ENCODE data around the gene PRR4.

The PRR4 gene, protein sequence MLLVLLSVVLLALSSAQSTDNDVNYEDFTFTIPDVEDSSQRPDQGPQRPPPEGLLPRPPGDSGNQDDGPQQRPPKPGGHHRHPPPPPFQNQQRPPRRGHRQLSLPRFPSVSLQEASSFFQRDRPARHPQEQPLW

GRCh38 chr12:10849425-10849878 is at the start of gene PRR4:
TSS of gene PRR4 (minus strand) at chr12:10849475. CDS start at chr12:10849437, 38 bp downstream.
- DNase-seq = no peak

GRCh38 chr12:10896854-10897253 is 47.6 kb upstream of the PRR4 start:
- DNase-seq = no peak

- DNase-seq = no peak
These were observed 42.7 kb upstream of the PRR4 start for GRCh38 chr12:10891937-10892336.

DNA sequence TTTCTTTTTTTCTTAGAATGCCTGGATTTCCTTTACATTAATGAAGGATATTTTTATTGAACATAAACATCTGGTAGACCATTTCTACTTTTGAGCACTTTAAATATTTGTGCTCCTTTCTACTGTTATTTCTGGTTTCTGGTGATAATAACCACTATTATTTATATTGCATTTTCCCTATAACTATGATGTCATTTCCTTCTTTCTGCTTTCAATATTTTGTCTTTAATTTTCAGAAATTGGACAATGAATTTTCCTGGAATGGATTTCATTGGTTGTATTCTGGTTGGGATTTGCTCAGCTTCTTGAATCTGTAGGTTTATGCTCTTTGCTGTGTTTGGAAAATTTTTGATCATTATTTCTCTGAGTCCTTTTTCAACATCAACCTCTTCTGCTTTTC is 40.0 kb upstream of the PRR4 start:
- no peak for DNase-seq

DNA sequence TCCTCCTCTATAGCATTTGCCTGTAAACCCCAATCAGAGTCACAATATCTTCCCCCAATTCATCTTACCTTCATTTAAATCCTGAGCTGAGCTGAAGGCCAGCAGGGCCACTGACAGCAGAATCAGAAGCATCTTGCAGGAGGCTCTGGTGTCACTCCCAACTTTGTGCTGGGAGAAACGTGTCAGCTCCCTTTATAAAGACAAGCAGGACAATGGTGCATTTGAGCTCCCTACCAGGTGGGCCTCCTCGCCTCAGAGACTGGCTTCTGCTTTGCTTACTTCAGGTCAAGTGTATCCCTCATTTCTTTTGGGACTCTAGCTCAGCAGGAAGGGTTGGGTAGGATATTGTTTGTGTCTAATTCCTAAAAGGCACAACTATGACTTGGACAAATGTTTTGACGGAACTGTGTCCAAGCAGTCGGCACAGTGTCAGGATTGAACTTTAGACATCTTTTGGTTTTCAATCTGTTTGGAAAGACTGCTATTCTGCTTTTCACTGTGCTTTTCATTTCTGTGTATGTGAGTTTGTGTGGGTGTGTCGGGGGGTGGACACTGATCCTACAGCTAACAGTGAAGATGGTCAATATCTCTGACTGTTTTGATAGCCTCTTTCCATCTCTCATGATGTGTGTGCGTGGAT is 34.9 kb upstream of the PRR4 start, which contains the start of gene PRH1:
TSS of gene PRH1 (minus strand) at position 170 of the 640 bp plus-strand sequence. CDS start at position 132, 38 bp downstream.
- no peak for DNase-seq

DNA sequence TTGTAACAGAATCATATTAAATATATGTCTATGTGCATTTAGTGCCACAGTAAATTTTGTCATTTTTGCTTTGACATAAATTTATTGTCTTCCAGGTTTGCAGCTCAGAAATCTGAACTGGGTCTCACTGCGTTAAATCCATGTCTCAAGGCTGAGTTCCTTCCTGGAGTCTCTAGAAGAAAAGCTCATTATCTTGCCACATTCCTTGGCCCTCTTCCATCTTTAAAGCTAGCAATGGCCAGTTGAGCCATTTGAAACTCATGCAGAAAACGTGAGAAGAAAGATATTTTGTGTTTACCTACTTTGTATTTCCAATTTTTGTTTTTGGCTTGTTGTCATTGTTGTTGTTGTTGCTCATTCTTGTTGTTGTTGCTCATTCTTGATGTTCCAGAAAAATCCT is 24.1 kb upstream of the PRR4 start:
- no peak for DNase-seq

GRCh38 chr12:10867381-10867780 is 18.1 kb upstream of the PRR4 start:
- no peak for DNase-seq

- DNase-seq = no peak
These were observed 14.4 kb upstream of the PRR4 start for GRCh38 chr12:10863512-10864218.

GRCh38 chr12:10861366-10861765 is 12.1 kb upstream of the PRR4 start:
- no peak for DNase-seq

- DNase-seq = no peak
These were observed 6.5 kb upstream of the PRR4 start for GRCh38 chr12:10855807-10856206.

DNA sequence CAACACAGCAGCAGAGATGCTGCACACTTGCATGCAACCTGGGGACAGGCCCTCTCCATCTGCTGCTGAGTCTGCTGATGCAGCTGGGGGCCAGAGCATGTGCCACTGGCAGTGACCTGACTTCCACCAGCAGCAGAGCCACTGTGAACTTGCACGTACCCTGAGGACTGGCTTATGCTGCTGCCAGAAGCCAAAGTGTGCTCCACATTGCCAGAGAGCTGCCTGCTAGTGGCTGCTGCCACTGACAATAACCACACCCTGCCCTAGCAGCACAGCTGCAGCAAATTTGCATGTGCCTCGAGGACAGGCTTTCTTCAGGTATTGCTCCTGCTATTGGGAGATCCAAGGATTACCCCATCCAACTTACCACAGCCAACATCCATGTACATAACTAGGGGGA is 4.5 kb upstream of the PRR4 start:
- no peak for DNase-seq

GRCh38 chr12:10851243-10851858 is 2.1 kb upstream of the PRR4 start:
- no peak for DNase-seq

GRCh38 chr12:10847744-10848143 is 1.5 kb downstream of the PRR4 start:
- DNase-seq = no peak

- no peak for DNase-seq
These were observed 6.4 kb downstream of the PRR4 start for GRCh38 chr12:10842862-10843261.

GRCh38 chr12:10838461-10838860 is 10.8 kb downstream of the PRR4 start:
- DNase-seq = no peak

- no peak for DNase-seq
These were observed 19.3 kb downstream of the PRR4 start for GRCh38 chr12:10829994-10830393.

- no peak for DNase-seq
These were observed 23.0 kb downstream of the PRR4 start, which contains the start of gene TAS2R10 for GRCh38 chr12:10826258-10826657. TSS of gene TAS2R10 (minus strand) at chr12:10826358. CDS start at chr12:10826269, 89 bp downstream.

DNA sequence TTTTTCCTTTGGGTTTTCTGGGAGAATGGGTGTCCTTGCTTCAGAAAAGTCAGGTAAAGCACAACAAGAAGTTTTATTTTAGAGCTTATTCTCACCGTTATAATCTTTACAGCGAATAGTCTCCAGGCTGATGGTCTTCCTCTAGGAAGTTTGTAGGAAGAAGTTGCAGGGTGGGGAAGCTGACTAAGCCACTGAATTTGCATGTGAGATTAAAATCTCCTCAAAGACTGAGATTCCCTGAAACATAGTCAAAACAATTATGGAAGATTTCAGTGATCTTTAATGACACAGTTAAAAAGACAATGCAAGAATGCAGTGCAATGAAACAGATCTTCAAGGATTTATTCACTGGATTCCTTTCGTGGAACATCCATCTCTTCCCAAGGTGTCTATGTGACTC is 24.3 kb downstream of the PRR4 start:
- DNase-seq = no peak

DNA sequence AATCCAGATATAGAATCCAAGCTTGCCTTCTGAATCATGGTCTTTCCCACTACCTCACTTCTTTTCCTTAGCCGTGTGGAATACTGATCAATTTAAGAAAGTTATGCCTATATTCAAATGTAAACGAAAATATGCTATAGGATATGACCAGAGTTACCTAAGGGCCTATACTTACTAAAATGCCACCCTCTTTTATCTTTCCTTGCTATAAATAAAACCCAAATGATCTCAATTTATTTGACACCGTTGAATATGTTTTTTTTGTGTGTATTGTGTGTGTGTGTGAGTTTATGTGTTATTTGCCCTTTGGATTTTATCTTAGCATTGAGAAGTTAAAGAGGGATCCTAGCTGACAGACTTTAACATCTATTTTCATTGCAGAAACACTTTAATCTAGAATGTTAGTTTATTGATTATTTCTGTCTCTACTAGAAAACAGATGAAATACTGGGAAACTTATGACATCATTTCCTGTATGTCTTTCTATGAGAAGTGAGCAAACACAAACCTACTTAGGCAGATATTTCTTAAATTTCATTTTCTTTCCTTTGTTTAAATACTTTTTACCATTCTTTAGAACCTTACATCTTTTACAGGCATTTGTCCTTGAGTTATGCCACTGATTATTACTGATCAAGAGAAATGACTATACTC is 37.3 kb downstream of the PRR4 start:
- DNase-seq = no peak

- no peak for DNase-seq
These were observed 39.2 kb downstream of the PRR4 start, which contains the start of gene TAS2R9 for GRCh38 chr12:10810068-10810467. TSS of gene TAS2R9 (minus strand) at chr12:10810168. CDS start at chr12:10810075, 93 bp downstream.

GRCh38 chr12:10807186-10807585 is 42.1 kb downstream of the PRR4 start, which contains the start of gene TAS2R8:
TSS of gene TAS2R8 (minus strand) at chr12:10807286. CDS start at chr12:10806980, 306 bp downstream.
- DNase-seq = no peak

- DNase-seq = no peak
These were observed 46.7 kb downstream of the PRR4 start, which contains the start of gene TAS2R7 for GRCh38 chr12:10802587-10802986. TSS of gene TAS2R7 (minus strand) at chr12:10802627. CDS start at chr12:10802570, 57 bp downstream.

- no peak for DNase-seq
These were observed 47.5 kb downstream of the PRR4 start for GRCh38 chr12:10801741-10802140.
